Measurements from ENCODE around the gene PREP.

GRCh38 chr6:105272786-105273185, 130.1 kb downstream of the PREP start:
- TF ChIP-seq CTCF (conservative IDR thresholded peaks at IDR 0.05), result no peak
- TF ChIP-seq EZH2 (IDR thresholded peaks at IDR 0.05; ENCODE audit: low read depth), result no peak

Measured in PC-9 (cell line).